ENCODE data around the gene GCH1.
A peak's percentile ranks its signal among the peaks of the same experiment; 100 is the strongest.
"Not testable (repeated sequence)": the region's sequence is repeated elsewhere in the genome, so short reads cannot be mapped to it uniquely, and the experiment has no call there.

The GCH1 gene

DNA sequence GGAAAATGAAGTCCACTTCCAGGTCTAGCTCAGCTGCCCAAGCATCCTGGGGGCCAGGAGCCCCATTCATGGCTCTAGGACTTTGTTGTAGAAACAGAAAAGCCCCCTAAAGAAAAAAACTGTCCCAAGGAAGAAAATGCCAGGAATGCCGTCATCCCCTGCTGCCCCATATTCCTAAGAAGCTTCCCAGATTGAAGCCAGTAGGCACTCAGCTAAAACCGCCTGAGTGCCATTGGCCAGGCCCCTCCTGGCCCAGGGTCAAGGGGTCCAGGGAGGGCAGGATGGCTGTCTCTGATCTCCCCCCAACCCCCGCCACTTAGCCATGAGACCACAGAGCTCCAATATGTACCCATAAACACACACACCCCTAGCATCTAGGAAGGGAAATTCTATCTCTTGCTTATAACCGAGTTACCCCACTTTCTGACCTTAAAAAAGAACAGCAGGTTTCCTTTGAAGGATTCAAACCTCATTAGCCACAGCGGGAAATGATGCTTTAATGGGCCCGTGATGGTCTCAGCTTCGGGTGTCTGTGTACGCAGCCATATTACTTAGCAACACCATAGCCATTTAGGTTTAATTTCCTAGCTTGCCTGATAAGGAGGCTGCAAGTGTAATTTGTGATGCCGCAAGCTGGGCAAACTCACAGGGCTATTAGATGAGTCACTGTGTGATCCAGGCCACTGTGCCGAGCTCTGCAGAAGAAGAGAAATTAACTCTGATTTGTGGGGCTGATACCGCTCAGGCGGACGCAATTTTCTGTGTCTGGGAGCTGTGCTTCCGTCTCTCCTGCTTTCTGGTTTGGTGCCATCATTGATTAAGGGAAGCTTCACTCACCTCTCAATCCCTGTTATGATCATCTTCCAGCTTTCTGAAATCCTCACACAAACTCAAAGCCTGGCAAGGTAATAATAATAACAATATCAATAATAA, 84.2 kb downstream of the GCH1 start:
- no peak for DNase-seq

DNA sequence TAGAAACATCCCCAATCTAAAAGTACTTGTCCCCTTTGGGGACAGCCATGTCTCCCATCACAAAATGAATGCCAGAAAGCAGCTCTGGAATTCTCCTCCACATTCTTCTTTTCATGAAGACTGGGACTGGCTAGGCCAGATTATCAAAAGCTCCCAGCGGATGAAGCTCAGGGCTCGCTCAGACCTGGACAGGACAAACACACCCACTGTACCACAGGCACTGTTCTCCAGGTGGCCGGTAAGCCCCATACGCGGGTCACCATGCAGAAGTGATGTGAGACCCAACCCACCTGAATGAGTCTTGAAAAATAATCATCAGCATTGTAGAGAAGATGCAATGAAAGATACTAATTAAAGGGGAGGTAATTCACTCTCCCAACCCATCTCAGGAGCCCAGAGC, 85.1 kb downstream of the GCH1 start:
- DNase-seq = no peak

DNA sequence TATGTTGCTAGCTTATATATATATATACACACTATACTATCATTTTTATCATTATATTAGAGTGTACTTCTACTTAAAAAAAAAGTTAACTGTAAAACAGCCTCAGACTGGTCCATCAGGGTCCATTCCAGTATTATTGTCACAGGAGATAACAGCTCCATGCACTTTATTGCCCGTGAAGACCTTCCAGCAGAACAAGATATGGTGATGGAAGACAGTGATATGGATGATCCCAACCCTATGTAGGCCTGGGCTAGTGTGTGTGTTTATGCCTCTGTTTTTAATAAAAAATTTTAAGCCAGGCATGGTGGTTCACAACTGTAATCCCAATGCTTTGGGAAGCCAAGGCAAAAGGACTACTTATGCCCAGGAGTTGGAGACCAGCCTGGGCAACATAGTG, 86.2 kb downstream of the GCH1 start:
- DNase-seq = no peak

GRCh38 chr14:54815515-54815914, 87.1 kb downstream of the GCH1 start:
- DNase-seq = no peak

DNA sequence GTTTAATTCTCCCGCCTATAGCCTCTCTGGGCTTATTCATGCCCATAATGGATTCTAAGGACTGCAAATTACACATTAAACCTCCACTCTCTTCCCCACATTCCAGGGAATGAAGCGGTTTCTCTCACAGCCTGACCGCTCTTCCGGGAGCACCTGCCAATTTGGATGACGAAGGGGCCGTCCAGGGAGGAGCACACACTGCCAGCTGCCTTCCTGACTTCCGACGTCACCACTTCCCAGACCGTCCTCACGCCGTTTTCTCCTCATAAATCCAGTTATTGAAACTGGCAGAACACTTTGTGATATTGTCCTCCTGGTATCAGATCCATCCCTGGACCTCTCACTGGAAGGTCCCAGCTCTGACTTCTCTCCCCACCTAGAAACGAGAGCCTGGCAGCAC, 87.6 kb downstream of the GCH1 start:
- no peak for DNase-seq

DNA sequence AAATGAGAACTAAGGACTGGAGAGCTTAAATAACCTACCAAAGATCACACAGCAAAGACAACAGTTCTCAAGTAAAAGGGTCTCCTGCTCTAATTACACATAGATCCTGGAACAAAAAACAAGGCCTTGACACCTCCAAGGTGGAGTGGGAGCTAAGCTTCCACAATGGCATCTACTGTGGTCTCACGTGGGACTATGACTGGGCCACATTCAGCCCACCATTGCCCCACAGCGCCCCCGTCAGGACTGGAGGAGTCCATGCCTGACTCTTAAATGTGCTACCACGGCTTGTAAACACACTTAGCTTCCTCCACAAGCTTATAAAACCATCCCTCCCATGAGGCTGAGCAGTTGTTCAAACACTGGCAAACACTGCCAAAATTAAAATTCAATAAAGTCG, 88.5 kb downstream of the GCH1 start:
- DNase-seq = no peak

DNA sequence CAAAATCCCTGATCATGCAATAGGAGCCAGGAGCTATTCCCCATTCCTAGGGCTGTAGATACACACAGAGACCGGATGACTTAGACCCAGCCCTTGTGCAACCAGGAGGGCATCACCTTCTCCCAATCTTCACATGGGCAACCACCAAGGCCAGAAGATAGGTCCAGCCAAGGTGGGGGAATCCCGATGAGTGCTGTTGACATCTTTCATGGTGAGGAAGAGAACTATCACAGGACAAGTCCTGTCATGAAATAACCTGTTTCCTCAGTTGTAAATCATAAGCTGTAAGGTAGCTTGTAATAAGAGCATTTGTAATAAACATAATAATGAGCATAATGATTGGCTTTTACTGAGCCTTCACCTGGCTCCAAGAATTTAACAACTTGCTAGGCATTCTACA, 89.5 kb downstream of the GCH1 start:
- DNase-seq = no peak

DNA sequence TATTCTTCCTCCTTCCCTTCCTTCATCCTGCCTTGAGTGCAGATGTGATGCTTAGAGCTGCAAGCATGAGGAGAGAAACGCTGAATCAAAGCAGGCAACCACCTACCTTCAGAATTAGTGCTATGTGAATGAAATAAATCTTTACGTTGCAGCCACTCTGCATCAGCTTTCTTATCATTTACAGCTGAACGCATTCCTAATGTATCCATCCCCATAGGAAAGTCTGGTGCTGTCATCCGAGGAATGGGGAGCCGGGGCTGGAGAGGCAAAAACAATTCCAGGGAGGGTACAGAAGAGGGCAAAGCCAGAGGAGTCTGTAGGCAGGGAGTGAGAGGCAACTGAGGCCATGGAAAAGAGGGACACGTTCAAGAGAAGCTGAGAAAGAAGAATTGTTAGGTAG, 90.0 kb downstream of the GCH1 start:
- no peak for DNase-seq

DNA sequence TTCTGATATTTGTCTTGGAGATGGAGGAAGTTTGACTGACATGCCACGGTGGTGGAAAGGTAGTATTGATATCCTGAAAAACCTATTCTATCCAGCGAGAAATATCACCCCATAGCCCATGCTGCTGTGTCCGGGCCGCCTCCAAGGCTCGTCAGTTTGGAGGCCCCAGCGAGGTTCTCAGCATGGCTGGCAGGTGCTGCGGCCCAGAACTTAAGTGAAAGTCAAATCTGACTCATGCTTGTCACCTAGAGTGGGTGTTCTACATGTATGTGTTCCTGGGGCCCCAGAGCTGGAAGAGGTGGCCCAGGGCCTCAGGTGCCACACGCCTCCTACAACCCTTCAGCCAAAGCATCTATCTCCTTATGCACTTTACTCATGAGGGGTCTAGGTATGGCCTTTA, 92.9 kb downstream of the GCH1 start:
- no peak for DNase-seq

DNA sequence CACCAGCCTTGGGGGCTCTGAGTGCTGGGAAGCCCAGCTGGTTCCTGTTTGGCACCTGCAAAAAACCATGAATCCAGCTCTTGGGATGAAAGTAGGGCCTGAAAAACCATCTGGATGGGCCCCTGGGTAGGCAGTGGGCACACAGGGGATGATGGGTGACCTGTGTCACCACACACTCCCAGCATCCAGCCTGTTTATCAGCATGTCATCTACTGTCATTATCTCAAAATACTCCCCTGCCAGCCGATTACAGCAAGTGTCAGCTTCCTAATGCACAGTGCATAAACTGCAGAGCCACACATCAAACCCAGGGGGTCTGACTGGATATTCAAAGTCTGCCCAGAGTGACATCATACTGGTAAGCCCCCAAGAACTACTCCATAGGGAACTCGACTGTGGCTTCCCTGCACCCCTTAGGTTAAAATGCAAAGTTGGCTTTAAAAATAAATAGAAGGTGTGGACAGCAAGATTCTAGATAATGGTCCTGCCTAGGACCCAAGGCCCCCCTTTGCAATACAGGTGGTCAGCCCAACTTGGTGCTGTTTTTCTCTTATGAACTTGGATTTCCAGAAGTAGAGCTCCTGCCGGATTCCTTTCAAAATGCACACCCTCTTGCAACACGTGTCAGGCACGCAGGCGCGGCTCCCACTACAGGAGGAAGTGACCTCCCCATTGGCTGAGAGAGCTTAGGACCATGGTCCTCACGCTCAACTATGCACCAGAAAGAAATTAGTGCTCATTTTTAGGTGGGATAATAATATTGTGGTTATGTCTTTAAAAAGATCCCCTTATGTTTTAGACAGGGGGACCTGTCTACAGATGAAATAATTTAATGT, 94.1 kb downstream of the GCH1 start:
- no peak for DNase-seq

- DNase-seq = no peak
Measured at GRCh38 chr14:54807881-54808280, 94.7 kb downstream of the GCH1 start.

DNA sequence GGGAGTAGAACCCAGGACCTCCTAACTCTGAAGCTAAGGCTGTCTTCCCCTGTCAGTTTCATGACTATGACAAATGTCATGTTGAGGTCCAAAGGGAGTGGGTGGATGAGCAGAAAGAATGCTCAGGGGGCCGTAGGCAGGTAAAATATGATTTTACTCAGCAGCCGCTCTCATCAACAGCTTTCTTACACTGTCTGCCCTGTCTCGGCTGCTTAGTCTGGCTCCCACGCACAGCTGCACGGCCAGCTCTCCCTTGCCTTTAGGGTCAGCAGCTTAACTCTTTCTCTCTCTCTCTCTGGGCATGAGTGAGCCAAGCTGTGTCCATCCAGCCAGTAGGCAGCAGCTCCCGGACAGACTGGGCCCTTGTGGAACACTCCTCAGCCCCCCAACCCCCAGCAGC, 95.2 kb downstream of the GCH1 start:
- DNase-seq = no peak

DNA sequence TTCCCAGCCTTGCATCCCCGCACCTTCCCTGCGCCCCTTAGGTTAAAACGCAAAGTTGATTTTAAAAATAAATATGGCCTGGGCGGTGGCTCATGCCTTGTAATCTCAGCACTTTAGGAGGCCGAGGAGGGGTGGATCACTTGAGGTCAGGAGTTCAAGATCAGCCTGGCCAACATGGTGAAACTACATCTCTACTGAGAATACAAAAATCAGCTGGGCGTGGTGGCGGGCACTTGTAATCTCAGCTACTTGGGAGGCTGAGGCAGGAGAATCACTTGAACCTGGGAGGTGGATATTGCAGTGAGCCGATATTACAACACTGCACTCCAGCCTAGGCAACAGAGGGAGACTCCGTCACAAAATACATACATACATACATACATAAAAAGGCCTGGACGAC, 96.0 kb downstream of the GCH1 start:
- DNase-seq = no peak

GRCh38 chr14:54805445-54806322, 96.9 kb downstream of the GCH1 start:
- DNase-seq = peak; percentile 78 to 86

DNA sequence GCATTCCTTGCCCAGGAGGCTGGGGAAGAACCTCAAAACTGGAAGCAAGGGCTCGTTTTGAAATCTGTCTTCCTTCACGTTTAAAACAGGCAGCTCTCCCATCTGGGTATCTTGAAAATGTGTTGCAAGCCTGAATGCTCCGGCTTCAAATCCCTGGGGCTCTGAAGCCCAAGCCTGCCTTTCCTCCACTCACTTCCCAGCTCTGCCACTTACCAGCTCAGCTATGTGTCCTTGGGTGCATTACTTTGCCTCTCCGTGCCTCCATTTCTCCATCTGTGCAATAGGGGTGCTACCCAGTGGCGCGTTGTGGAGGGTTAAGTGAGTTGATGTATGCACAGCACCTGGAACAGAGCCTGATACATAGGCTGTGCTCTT, 97.6 kb downstream of the GCH1 start:
- DNase-seq = no peak

GRCh38 chr14:54804538-54805041, 98.0 kb downstream of the GCH1 start:
- no peak for DNase-seq

- no peak for DNase-seq
Measured at GRCh38 chr14:54803926-54804537, 98.6 kb downstream of the GCH1 start.

- no peak for DNase-seq
Measured at GRCh38 chr14:54803396-54803795, 99.2 kb downstream of the GCH1 start.

- DNase-seq = not testable (repeated sequence)
Measured at GRCh38 chr14:54801482-54801881, 101.1 kb downstream of the GCH1 start.

DNA sequence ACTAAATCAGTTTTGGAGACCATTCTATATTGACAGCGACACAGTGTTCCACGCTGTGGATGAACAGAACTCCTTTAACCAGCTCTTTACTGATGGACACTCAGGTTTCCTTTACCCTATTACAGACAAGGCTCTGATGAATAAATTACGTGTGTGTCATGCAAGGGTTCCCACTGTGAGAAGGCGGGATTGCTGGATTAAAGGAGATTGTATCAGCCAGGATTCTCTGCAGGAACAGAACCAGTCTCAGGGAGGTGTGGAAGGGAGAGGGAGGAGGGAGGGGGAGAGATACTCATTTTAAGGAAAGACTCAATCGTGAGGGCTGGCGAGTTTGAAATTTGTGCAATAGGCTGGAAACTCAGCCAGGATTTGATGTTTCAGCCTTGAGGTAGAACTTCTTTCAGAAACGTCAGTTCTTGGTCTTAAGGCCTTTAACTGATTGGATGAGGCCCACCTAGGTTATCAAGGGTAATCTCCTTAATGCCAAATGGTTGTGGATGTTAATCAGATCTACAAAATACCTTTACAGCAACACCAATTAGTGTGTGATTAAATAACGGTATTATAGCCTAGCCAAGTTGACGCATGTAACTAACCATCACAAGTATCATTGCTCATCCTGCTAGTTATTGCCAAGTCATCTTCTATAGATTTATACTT, 104.0 kb downstream of the GCH1 start:
- no peak for DNase-seq

DNA sequence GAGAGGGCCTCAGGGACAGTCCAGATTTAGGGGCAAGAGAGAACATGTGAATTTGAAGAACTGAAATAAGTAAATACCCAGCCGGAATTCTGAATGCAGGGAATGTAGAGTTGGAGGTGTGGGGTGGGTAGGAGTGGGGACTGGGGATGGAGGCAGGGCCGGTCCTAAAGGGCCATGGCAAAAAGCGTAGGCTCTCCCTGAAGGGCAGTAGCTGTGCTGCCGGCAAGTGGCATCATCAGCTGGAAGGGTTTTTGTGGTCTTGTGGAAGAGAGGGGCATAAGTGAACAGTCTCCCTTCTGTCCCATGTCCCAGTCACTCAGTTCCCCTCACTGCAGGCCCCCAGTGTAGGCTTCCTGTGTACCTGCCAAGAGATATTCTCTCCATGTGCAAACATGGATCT, 104.6 kb downstream of the GCH1 start:
- DNase-seq = no peak

DNA sequence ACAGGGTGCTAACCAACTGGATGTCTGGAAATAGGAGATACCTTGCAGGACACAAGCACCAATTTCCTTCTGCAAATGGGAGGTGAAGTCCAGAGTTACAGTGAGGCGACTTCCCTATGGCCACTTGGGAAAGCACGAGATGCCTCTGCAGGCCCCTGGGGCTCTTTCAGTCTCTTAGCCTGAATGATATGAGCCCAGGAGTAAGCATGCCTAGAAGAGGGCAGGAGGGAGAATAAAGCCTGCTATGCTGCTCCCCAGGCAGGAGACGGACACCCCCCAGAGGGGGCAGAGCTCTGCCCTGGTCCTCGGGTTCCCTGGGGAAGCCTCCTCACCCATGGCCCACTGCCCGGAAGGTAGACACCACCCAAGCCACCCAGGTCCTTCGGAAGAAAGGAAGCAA, 105.1 kb downstream of the GCH1 start:
- no peak for DNase-seq
